Left hindlimb (tissue), 1 donor: Measurements from ENCODE around the gene SUN3.
"Not testable (repeated sequence)": the region's sequence is repeated elsewhere in the genome, so short reads cannot be mapped to it uniquely, and the experiment has no call there.

Experiments
- DNase-seq: peaks from one replicate; pipeline ENCODE4 v3.0.0-alpha.2; 2018

Gene SUN3

GRCh38 chr7:47943676-47944474 lies 85.0 kb downstream of the SUN3 start:
- DNase-seq: no peak

DNA sequence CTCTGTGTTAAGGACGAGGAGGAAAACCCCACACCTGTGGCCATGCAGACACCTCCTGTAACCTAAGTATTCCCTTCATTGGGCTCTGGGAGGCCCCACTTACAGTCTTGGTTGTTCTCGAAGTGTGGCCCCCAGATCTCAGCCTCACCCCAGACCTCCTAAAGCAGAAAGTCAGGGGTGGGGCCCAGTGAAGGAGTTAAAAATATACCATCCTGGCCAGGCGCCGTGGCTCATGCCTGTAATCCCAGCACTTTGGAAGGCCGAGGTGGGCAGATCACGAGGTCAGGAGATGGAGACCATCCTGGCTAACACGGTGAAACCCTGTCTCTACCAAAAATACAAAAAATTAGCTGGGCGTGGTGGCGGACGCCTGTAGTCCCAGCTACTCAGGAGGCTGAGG lies 86.3 kb downstream of the SUN3 start:
- DNase-seq: not testable (repeated sequence)

DNA sequence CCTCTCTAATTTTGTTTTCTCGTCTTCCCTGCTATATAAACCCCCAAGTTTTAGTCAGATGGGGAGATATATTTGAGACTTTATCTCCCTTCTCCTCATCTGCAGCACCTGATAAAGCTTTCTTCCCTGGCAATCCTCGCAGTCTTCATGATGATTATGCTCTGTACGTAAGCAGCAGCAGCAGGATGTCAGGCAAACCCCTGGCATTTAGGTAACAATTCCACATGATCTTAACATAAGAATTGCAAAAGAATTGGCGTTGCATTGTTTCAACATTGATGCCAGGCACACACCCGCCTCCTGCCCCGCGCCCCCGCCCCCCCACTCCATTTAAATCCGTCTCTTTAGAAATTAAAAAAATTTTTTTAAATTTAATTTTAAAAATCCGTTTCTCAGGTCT lies 86.8 kb downstream of the SUN3 start:
- DNase-seq: no peak

DNA sequence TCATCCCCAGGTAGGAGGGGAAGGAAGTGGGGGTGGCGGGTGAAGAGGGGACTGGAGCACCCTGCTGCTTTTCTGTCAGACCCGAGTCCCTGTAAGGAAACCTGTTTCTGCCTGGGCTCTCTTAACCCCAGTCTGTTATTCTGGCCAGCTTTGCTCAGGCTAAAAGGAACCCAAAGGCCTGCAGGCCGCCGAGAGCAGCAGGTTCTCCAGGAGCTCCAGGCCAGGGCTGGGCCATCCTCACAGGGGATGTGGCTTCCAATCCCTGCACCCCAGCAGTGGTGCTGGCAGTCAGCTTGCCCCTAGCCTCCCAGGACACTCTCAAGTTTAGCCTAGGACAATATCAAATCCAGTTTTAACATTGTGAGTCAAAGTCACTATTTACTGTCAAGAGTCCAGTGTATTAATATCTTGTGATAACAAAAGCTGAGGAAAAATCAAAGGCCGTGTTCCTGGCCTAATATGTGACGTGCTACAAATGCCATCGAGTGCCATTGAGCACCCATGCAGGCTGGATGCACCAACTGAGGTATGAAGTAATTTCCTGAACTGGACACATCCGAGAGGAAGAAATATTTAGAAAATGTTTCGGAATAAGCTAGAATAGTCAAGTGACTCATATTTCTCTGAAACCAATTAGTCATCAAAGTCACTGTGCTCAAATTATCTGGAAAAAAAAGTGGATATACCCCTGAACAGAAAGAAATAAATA lies 87.6 kb downstream of the SUN3 start:
- no peak for DNase-seq

GRCh38 chr7:47940088-47941013 lies 88.6 kb downstream of the SUN3 start:
- no peak for DNase-seq

DNA sequence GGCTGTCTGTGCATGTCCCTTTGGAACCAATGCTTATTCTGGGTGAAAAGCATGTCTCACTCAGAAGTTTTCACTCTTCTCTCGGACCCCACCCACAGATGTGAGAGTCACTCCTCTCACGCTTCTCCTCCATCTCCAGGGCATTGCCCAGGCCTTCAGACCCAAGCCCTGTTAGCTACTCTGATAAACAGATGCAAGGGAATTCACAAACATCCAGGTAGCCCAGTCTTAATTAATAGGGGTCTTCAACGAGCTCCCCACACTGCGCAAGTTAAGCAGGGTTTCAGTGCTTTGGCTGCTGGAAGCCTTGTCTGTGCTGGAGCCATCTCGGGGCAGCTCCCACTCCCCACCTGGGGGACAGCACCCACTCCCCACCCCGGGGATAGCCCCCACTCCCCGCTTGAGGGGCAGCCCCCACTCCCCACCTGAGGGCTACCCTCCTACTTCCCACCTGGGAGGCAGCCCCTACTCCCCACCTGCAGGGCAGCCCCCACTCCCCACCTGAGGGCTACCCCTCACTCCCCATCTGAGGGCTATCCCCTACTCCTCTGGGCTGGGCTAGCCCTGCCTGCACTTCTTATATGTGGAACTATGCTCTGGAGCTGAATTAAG lies 89.4 kb downstream of the SUN3 start:
- no peak for DNase-seq

DNA sequence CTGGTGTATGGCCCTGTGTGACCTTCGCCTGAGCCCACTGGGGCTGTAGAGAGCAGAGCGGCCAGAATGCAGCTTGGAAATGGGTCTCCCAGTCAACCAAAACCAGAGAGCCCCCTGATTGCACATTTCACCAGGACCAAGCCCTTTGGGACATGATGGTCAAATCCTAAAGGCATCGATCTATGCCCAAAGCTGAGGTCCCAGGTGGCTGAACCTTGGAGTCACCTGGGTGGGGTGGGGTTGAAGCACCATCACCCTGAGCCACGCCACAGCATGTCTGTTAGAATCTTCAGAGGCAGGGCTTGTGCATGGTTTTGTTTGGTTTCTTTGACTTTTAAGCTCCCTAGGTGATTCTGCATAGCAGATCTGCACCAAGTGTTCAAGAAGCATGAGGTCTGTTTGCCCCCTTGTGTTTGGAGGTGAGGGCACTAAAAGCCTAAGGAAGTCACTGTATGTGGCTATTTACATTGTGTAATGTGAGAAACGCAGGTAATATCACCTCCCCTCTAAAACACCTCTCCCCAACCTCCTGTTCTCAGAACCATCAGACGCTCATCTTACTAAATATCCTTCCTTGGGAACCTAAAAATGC lies 90.2 kb downstream of the SUN3 start:
- no peak for DNase-seq

- no peak for DNase-seq
Measured at GRCh38 chr7:47937711-47938573, 91.0 kb downstream of the SUN3 start.
